GM18499 (cell line): Measurements from ENCODE around the gene MRO.
"Not testable (repeated sequence)": the region's sequence is repeated elsewhere in the genome, so short reads cannot be mapped to it uniquely, and the experiment has no call there.

Experiments used
- ATAC-seq: cut with Tn5 transposase; IDR thresholded peaks from one replicate; pipeline ENCODE4 v1.9.1; 2021; ENCODE audit warnings: moderate number of reproducible peaks; ENCODE audit not compliant: insufficient read depth, unreplicated experiment

The MRO gene

GRCh38 chr18:50819728-50820378 lies at the start of gene MRO:
MRO (minus strand) TSS chr18:50820016; CDS start chr18:50809400, 10,616 bp downstream.
- peak; percentile 42 for ATAC-seq

GRCh38 chr18:50869150-50869549 lies 49.3 kb upstream of the MRO start:
- no peak for ATAC-seq

GRCh38 chr18:50866765-50867164 lies 46.9 kb upstream of the MRO start:
- ATAC-seq, result no peak

DNA sequence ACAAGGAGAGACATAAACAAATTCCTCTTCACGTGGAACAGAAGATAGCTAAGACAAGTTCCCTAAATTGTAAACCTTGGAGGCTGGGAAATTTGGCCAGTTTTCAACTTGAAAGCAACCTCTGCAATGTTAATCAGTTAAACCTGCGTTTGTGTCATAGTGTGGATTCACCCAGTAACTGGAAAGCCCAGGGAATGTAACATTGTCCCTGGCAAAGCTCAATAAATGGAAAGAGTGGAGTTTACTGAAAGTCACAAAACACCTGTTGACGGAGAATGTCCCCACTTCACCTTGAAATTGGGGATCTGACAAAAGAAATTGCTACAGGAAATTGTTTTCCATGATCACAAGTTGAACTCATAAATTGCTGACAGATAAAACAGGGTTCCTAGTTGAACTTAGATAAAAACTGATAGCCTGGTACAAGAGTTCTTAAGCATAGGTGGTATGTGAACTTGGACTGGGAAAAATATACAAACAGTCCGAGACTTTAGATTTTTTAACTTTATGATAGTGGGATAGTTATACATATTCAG lies 44.1 kb upstream of the MRO start:
- no peak for ATAC-seq

DNA sequence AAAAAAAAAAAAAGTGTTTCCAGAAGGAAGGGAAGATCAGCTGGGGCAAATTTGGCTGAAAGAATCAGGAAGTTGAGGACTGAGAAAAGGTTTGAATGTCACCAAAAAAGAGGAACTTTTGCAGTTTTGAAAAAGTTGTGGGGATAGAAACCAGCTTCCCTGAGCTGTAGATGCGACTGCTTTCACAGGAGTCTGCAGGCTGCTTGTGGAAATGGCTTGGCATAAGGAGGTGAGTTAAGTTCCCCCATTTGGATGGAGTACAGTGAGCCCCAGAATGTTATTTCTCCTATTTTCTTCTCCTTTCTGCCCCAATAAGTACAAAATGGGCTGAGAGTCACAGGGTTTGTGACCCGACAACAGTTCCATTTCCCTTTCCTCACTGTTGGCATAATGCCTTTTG lies 42.6 kb upstream of the MRO start:
- no peak for ATAC-seq

DNA sequence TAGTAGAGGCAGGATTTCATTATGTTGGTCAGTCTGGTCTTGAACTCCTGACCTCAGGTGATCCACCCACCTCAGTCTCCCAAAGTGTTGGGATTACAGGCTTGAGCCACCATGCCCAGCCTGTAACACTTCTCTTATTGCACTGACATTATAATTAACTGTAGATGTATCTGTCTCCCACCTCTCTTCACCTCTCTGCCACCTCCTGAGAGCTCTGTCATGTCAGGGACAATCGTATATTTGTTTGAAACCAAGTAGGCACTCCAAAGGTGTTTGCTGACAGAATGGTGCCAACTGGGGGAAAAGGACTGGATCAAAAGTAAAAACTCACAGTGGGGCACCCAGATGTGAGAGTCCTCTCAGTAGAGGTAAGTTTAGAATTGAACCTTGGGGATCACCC lies 41.8 kb upstream of the MRO start:
- ATAC-seq, result no peak

DNA sequence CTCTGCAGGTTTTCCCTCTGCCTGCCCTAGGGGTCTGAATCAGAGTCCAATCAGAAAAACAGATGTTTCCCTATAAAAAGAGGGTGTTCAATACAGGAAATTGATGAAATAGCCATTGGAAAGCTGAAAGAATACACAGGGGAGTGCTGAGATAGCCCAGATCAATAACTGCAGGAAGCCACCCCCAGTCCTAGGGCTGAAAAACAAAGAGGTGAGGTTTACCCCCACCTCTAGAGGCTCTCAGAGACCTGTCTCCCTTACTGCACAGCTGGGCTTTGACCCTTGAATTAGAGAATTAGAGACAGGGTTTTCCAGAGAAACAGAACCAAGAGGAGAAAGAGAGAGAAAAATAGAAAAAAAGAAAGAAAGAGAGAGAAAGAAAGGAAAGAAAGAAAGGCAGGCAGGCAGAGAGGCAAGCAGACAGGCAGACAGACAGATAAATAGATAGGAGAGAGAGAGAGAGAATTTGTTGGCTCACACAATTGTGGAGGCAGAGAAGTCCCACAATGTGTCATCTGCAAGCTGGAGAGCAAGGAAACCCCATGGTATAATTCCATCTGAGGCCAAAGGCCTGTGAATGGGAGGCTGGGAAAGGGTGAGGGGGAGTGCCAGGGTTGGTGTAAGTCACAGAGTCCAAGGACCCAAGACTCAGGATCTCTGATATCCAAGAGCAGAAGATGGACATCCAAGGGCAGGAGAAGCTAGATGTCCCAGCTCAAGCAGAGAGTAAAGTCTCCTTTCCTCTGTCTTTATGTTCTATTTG lies 40.2 kb upstream of the MRO start:
- ATAC-seq, result no peak

DNA sequence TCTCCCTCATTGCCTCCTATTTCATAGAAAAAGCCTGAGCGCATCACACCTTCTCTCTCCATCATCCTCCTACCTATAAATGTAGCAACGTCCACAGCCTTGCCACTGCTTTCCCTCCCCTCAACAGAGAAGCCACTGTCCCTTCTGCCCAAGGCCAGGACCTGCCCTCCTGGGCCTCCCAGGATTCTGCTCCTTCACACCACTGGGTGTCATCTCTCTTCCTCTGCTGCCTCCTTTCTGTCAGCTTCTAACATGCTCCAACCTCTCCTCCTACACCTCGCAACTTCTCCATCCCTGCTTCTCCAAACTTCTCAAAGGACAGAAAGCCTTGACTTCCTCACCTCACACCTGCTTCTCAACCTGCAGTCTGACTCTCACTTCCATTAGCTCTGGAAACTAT lies 37.9 kb upstream of the MRO start:
- ATAC-seq, result no peak

DNA sequence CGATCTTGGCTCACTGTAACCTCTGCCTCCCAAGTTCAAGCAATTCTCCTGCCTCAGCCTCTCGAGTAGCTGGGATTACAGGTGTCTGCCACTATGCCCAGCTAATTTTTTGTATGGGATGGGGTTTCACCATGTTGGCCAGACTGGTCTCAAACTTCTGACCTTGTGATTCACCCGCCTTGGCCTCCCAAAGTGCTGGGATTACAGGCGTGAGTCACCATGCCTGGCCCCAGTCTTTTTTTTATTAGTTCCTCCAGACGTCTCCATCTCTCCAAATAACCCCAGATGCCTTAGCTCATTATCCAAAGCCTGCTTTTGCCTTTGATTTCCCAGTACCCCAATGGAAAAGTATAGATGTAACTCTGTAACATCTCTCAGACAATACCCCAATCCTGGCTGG lies 37.4 kb upstream of the MRO start:
- ATAC-seq, result not testable (repeated sequence)

DNA sequence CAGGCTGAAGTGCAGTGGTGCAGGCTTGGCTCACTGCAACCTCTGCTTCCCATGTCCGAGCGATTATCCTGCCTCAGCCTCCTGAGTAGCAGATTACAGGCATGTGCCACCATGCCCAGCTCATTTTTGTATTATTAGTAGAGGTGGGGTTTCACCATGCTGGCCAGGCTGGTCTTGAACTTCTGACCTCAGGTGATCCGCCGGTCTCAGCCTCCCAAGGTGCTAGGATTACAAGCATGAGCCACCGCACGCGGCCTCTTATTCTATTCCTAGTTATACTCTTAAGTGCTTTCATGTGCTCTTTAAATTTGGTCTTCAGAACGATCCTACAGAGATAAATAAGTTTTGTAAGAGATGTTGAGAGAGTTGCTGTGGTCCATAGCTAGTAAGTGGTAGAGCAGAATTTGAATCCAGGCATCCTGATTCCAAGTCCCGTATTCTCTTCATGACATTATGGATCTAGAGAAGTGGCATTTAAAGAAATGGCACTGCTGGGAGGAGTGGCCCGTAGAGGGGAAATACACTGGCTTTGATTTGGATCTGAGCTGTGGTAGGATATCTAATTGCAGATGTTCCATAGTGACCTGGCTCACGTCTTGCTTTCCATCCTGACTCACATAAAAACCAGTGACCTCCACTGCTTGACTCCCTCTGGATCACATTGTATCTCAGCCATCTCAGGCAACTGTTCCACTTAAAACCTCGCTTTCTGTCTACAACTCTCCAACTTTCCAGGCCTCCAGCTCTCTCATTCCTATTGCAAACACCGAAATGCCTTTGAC lies 36.4 kb upstream of the MRO start:
- no peak for ATAC-seq

- no peak for ATAC-seq
Measured at GRCh38 chr18:50853863-50854271, 34.1 kb upstream of the MRO start.

DNA sequence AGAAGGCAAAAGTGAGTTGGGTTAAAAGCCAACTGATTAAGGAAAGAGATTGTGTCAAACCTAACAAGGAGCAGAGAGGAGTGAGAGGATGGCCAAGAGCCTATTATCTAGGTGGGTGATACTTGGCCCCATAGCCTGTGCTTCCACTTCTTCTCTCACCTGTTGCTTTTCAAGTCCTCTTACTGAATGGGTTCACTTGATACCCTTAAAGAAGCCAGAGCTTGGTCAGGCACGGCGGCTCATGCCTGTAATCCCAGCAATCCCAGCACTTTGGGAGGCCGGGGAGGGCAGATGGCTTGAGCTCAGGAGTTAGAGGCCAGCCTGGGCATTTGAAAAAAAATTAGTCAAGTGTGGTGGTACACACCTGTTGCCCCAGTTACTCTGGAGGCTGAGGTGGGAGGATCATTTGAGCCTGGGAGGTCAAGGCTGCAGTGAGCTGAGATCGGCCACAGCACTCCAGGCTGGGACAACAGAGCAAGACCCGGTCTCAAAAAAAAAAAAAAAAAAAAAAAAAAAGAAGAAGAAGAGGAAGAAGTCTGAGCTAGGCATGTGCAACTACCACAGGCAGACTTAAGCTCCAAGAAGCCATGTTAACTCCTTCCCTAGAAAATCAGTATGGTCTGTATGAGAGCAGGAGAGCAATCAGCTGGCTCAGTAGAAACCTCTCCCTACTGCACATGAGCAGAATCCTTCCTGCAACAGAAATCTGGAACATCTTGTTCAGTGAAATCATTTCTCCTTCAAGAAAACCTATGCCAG lies 30.7 kb upstream of the MRO start:
- ATAC-seq, result no peak

- no peak for ATAC-seq
Measured at GRCh38 chr18:50849419-50849821, 29.6 kb upstream of the MRO start.

DNA sequence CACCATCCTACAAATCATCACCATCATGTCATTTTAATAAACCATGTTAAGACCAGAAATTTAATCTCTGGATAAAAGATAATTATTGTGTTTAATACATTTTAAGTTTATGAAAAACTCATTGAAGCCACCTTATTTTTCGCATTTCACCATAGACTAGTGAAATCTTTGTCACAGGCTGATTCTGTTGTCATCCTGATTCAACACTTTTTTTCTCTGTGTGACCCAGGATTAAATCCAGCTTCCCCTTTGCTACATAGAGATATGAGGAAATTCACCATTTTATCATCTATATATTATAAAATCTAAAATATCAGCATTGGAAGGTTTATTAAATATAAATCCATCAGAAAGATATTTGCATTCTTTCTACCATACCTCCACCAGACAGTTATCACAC lies 29.2 kb upstream of the MRO start:
- ATAC-seq, result no peak

- ATAC-seq, result no peak
Measured at GRCh38 chr18:50848061-50848551, 28.3 kb upstream of the MRO start.

DNA sequence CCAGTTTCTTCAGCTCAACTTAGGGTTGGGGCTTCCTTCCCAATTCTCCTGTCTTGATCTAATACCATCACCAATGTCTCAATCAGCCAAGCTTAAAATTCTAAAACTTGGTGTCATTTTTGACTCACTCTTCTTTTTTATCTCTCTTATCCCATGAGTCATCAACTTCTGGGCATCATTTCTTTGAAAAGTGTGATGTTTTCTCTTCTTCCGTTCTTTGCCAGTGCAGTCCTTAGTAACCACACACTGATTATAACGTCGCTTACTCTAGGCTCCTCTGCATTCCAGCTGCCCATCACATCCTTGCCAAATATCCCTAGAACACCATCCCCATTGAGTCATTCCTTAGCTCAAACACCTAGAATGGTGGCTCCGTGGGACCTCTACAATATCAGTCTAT lies 27.4 kb upstream of the MRO start:
- ATAC-seq, result no peak

- no peak for ATAC-seq
Measured at GRCh38 chr18:50844960-50845359, 25.1 kb upstream of the MRO start.

DNA sequence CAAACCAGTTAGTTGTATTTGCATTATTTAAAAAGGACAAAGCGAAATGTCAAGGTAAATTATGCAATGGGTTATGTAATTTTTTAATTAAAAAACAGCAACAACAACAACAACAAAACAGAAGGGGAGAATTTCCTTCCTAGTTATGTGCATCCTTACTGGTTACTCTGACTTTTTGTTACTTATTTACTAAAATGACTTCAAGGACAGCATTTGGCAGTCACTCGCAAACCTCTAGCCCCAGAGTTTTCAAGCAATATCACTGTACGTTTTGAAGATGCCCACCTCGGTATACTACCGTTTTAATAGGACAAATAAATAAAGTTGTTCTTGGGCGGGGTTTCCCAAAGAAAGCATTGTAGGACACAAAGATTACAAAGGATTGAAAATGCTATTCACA lies 24.7 kb upstream of the MRO start:
- no peak for ATAC-seq

DNA sequence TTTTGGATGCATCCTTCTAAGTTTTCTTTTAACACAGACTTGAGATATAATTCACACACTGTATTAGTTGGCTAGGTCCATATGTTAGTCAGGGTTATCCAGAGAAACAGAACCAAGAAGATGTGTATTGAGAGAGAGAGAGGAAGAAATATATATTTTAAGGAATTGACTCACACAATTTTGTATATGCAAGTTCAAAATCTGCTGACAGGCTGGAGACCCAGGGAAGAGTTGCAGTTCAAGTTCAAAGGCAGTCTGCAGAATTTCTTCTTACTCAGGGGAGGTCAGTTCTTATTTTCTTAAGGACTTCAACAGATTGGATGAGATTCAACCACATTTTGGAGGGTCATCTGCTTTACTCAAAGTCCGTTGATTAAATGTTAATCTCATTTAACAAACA lies 23.0 kb upstream of the MRO start:
- no peak for ATAC-seq

DNA sequence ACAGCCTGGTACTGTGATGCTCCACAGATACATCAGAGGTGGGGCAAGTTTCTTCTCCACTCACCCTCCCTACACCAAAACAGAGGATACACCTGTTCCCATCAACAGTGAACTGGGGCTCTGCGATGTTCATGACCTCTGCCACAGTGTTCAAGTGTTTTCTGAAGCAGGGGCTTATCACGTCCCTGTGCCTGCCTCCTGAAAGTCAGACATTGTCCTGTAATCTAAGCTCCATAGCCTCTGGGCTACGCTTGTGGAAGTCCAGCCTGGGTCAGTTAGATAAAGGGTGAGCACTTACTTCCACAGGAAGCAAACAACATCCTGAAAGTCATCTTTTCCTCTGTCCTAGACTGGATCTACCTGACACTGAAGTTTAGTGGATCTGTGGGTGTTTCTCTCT lies 20.2 kb upstream of the MRO start:
- ATAC-seq, result no peak
